Measurements from ENCODE around the gene ZNF385B.

The ZNF385B gene

DNA sequence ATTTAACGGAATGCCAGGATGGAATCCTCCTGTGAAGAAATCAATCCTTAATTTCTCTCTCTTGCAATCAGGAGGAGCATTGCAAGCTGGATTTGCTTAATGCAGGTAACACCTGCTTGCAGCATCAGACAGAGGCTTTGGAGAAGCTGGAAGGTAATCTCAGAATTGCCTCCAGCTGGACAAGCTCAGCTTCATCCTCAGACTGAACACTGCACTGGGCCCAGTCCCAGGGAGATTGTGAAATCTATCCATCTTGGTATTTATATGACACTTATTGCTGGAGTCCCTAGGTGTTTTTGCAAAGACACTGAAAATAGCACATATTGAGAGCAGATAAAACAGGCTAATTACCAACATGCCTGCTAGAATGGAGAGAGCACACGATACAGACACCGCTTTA is 417.4 kb downstream of the ZNF385B start:
- no peak for DNase-seq (ENCODE audit: low spot score in 2 of 2)
- Mint-ChIP-seq H3K36me3 (ENCODE audit: insufficient read depth) (no peaks in the 10 kb centered on the region), H3K27ac (ENCODE audit: low read depth) (no peak overlapping the region)

DNA sequence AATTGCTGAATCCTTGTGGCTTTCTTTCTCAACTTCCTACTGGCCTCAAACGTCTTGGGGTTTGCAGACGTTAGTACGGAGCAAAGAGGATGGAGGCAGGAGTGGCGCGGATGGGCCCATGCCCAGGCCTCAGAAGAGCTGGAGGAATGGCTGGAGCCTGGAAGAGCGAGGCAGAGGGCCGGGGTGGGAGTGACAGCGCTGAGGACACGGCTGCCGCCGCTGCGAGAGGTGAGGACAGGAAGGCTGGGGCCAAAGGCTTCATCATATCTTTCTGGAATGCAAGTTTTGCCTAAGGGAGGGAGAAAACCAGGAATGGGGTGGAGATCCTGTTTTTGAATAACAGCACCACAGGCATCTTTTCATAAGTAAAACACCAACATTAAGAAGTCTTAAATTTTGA is 418.2 kb downstream of the ZNF385B start:
- H3K4me3 Mint-ChIP-seq = no peak overlapping the region
- H3K27me3 Mint-ChIP-seq = no peaks in the 10 kb centered on the region
- no peaks in the 10 kb centered on the region for H3K36me3 Mint-ChIP-seq (ENCODE audit: insufficient read depth)
- ATAC-seq (replicated peaks; ENCODE audit: extremely low read depth, poor library complexity, severe bottlenecking) = no peak
- H3K27ac Mint-ChIP-seq (ENCODE audit: low read depth) = no peak overlapping the region
- DNase-seq (ENCODE audit: low spot score in 2 of 2) = no peak
- H3K4me1 Mint-ChIP-seq = no peaks in the 10 kb centered on the region
- H3K9me3 Mint-ChIP-seq = no peaks in the 10 kb centered on the region

More for the DNA sequence above, 417.4 kb downstream of the ZNF385B start:
- H3K4me1 Mint-ChIP-seq = no peaks in the 10 kb centered on the region
- H3K27me3 Mint-ChIP-seq = no peaks in the 10 kb centered on the region
- no peak for ATAC-seq (replicated peaks; ENCODE audit: extremely low read depth, poor library complexity, severe bottlenecking)
- peaks cover 4% of the 10 kb centered on the region for H3K9me3 Mint-ChIP-seq
- no peak overlapping the region for H3K4me3 Mint-ChIP-seq

DNA sequence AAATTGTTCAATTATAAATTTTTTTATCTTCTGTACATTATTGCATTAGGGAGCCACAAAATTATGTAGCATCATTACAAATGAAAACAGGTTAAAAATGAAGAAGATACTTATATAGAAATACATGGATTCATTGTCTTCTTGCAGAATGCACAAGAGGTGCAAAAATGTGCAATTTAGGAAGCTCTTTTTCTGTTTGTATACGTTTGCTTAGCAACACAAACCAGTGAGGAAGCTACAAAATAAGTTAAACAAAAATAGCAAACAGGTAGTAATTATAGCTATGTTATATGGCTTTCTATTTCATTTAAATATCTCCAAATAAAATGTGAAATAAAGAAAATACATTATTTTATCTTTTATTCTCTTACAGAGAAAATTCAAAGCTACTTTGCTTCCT is 419.2 kb downstream of the ZNF385B start:
- Mint-ChIP-seq H3K4me1 (no peaks in the 10 kb centered on the region), H3K9me3 (no peaks in the 10 kb centered on the region), H3K36me3 (ENCODE audit: insufficient read depth) (no peaks in the 10 kb centered on the region), H3K27me3 (no peaks in the 10 kb centered on the region), H3K4me3 (no peak overlapping the region), H3K27ac (ENCODE audit: low read depth) (no peak overlapping the region)
- DNase-seq (ENCODE audit: low spot score in 2 of 2) (no peak), ATAC-seq (replicated peaks; ENCODE audit: extremely low read depth, poor library complexity, severe bottlenecking) (no peak)

DNA sequence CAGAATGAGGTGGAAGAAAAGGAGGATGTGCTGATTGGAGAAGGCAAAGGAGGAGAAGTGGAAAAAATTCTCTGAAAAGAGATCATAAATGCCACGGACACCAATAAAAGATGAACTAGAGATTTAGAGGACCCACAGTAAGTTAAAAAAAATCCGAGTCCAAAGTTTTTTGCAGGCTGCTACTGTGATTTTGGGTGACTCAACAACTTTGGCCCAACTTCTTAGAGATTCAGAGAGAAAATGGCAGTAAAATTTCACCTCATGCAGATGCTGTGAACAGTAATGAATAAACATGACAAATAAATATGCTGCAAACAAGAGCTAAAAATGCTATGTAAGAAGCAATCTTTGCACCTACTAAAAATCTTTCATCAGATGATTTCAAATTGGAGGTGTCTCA is 419.9 kb downstream of the ZNF385B start:
- ATAC-seq (replicated peaks; ENCODE audit: extremely low read depth, poor library complexity, severe bottlenecking) = no peak
- H3K9me3 Mint-ChIP-seq = no peaks in the 10 kb centered on the region
- H3K27ac Mint-ChIP-seq (ENCODE audit: low read depth) = no peak overlapping the region
- no peaks in the 10 kb centered on the region for H3K27me3 Mint-ChIP-seq
- no peak overlapping the region for H3K4me3 Mint-ChIP-seq
- DNase-seq (ENCODE audit: low spot score in 2 of 2) = no peak
- no peaks in the 10 kb centered on the region for H3K36me3 Mint-ChIP-seq (ENCODE audit: insufficient read depth)
- no peaks in the 10 kb centered on the region for H3K4me1 Mint-ChIP-seq

DNA sequence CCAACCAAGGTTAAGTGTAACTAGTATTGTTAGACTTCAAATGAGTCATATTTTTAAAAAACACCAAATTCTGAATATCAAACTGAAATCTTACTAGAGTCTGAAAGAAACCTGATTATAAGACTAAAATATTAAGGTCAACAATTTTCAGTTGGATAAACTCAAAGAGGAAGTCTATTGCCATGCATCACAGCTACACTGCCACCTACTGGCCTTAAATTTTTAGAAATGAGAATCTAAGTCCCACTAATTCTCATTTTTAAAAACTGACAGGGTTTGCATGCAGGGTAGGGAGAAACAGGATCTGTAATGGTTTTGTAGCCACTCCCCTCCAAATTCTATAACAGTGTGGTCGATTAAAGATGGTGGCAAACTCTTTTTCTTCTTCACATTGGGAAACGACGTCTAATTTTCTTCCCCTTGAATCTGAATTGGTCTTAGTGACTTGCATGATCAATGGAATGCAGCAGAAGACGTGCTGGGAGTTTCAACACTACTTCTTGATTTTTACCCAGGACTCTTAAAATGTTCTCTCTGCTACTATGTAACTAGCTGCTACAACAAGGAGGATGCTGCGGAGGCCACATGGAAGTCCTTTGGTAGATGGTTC is 420.7 kb downstream of the ZNF385B start:
- ATAC-seq (replicated peaks; ENCODE audit: extremely low read depth, poor library complexity, severe bottlenecking) (no peak), DNase-seq (ENCODE audit: low spot score in 2 of 2) (no peak)
- Mint-ChIP-seq H3K27me3 (no peaks in the 10 kb centered on the region), H3K4me3 (no peak overlapping the region), H3K9me3 (no peaks in the 10 kb centered on the region), H3K27ac (ENCODE audit: low read depth) (no peak overlapping the region), H3K4me1 (no peaks in the 10 kb centered on the region), H3K36me3 (ENCODE audit: insufficient read depth) (no peaks in the 10 kb centered on the region)

DNA sequence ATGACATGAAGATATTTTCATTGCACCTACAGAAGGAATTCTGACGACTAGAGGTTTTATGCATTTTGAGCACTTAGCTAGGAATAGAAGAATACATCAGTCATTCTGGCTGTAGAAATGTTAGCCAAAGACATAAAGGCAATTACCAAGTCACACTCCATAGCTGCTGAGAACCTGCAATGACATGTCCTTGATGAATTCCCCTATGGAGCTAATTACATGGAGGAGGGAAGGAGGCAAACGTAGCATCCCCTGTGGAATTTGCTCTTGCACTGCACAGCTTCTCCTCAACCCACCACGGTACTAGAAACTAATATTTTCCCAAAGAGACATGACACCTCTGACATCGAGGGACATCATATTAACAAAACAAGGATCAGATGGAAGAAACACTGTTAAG is 422.8 kb downstream of the ZNF385B start:
- H3K27ac Mint-ChIP-seq (ENCODE audit: low read depth) = no peak overlapping the region
- peaks cover 2% of the 10 kb centered on the region for H3K36me3 Mint-ChIP-seq (ENCODE audit: insufficient read depth)
- no peaks in the 10 kb centered on the region for H3K27me3 Mint-ChIP-seq
- ATAC-seq (replicated peaks; ENCODE audit: extremely low read depth, poor library complexity, severe bottlenecking) = no peak
- H3K9me3 Mint-ChIP-seq = no peaks in the 10 kb centered on the region
- H3K4me1 Mint-ChIP-seq = no peaks in the 10 kb centered on the region
- H3K4me3 Mint-ChIP-seq = no peak overlapping the region
- no peak for DNase-seq (ENCODE audit: low spot score in 2 of 2)

DNA sequence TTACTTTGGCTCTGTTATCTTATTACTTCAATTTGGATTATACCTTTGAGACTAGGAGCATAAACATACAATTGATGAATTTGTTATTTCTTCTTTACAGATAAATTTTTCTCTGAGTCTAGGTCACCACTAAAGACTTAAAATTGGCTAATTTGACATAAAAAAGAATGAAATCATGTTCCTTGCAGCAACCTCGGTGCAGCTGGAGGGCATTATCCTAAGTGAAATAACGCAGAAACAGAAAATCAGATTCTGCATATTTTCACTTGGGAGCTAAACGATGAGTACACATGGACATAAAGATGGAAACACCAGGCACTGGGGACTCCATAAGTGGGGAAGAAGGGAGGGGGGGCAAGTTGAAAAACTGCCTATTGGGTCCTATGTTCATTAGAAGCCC is 424.0 kb downstream of the ZNF385B start:
- peaks cover 2% of the 10 kb centered on the region for H3K36me3 Mint-ChIP-seq (ENCODE audit: insufficient read depth)
- H3K4me3 Mint-ChIP-seq = no peak overlapping the region
- no peak for ATAC-seq (replicated peaks; ENCODE audit: extremely low read depth, poor library complexity, severe bottlenecking)
- H3K27me3 Mint-ChIP-seq = no peaks in the 10 kb centered on the region
- H3K9me3 Mint-ChIP-seq = peaks cover 2% of the 10 kb centered on the region
- DNase-seq (ENCODE audit: low spot score in 2 of 2) = no peak
- no peak overlapping the region for H3K27ac Mint-ChIP-seq (ENCODE audit: low read depth)
- H3K4me1 Mint-ChIP-seq = no peaks in the 10 kb centered on the region

DNA sequence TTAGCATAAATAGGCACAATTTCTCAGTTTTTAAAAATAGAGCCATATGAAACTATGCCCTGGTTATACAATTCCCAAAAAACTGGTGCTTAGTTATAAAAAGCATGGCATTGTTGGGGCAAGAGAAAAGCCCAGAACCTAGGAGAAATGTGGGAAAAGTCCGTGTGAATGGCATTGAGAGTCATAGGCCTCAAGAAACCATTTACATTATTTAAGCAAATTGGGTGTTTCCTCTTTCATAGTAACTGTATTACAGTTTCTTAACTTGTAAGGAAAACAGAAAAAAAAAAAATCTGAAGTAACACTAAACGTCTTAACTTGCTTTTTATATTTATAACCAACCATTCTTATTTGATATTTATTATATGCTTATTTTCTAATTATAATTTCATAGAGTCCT is 425.8 kb downstream of the ZNF385B start:
- H3K4me3 Mint-ChIP-seq = no peak overlapping the region
- no peaks in the 10 kb centered on the region for H3K27me3 Mint-ChIP-seq
- no peak for DNase-seq (ENCODE audit: low spot score in 2 of 2)
- H3K27ac Mint-ChIP-seq (ENCODE audit: low read depth) = no peak overlapping the region
- peaks cover 2% of the 10 kb centered on the region for H3K36me3 Mint-ChIP-seq (ENCODE audit: insufficient read depth)
- ATAC-seq (replicated peaks; ENCODE audit: extremely low read depth, poor library complexity, severe bottlenecking) = no peak
- peaks cover 5% of the 10 kb centered on the region for H3K9me3 Mint-ChIP-seq
- no peaks in the 10 kb centered on the region for H3K4me1 Mint-ChIP-seq

DNA sequence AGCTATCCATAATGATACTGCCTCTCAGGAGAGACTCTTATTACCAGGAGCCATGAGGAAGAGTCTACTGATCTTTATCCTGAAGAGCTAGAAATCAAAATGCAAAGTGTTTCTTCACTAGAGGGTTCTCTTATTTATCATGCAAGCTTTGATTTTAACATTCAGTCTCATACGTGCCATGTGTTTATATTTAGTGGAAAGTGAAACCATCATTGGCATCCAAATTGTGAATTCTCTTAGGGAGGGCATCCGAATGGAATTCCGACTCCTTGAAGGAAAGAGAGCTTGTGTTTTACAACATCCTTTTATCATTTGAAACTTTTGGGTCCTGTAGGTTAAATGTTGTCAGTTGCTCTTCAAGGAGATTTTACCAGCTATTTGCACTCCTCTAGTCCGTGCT is 426.4 kb downstream of the ZNF385B start:
- Mint-ChIP-seq H3K27ac (ENCODE audit: low read depth) (no peak overlapping the region), H3K27me3 (no peaks in the 10 kb centered on the region), H3K36me3 (ENCODE audit: insufficient read depth) (peaks cover 2% of the 10 kb centered on the region), H3K4me1 (no peaks in the 10 kb centered on the region), H3K9me3 (peaks cover 5% of the 10 kb centered on the region), H3K4me3 (no peak overlapping the region)
- no peak for DNase-seq (ENCODE audit: low spot score in 2 of 2)
- no peak for ATAC-seq (replicated peaks; ENCODE audit: extremely low read depth, poor library complexity, severe bottlenecking)

DNA sequence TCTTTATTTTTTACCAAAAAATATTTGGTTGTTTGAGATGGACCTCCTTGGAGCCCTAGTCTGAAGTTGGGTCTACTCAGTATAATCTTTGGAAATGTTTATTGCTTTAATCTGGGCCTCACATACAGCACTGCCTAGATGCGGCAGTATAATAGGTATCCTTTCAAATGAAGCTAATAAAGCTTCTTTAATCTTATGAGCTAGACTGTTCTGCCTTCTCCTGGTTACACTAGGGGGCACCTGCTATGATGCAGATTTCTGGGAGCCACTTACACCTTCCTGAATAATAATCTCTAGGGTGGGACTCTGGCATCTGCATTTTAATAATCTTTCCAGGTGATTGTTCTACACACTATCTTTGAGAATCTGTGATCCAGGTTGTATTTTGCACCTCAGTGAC is 427.1 kb downstream of the ZNF385B start:
- ATAC-seq (replicated peaks; ENCODE audit: extremely low read depth, poor library complexity, severe bottlenecking) (no peak), DNase-seq (ENCODE audit: low spot score in 2 of 2) (no peak)
- Mint-ChIP-seq H3K36me3 (ENCODE audit: insufficient read depth) (peaks cover 2% of the 10 kb centered on the region), H3K9me3 (peaks cover 5% of the 10 kb centered on the region), H3K4me1 (no peaks in the 10 kb centered on the region), H3K27me3 (peaks cover 3% of the 10 kb centered on the region), H3K27ac (ENCODE audit: low read depth) (no peak overlapping the region), H3K4me3 (no peak overlapping the region)

DNA sequence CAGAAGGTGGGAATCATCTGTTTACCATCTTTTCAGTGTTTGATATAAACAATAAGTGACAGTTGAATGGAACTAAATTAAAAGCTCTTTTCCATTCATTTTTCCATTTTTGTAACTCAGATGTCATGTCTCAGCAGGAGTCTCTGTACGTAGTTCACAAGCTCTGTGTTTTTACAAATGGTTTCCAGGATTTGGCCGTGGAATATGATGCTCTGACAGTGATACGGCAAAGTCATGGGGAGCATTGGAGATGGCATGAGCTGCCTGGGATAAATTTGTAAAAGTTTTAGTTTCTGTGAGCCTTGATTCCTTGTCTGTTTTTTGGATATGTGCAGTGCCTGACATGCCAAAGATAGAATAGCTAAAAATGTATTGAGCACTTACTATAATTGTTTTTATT is 428.7 kb downstream of the ZNF385B start:
- peaks cover 5% of the 10 kb centered on the region for H3K9me3 Mint-ChIP-seq
- H3K27me3 Mint-ChIP-seq = peaks cover 8% of the 10 kb centered on the region
- no peaks in the 10 kb centered on the region for H3K4me1 Mint-ChIP-seq
- no peak overlapping the region for H3K27ac Mint-ChIP-seq (ENCODE audit: low read depth)
- no peak for DNase-seq (ENCODE audit: low spot score in 2 of 2)
- ATAC-seq (replicated peaks; ENCODE audit: extremely low read depth, poor library complexity, severe bottlenecking) = no peak
- H3K36me3 Mint-ChIP-seq (ENCODE audit: insufficient read depth) = peaks cover 2% of the 10 kb centered on the region
- H3K4me3 Mint-ChIP-seq = no peak overlapping the region

DNA sequence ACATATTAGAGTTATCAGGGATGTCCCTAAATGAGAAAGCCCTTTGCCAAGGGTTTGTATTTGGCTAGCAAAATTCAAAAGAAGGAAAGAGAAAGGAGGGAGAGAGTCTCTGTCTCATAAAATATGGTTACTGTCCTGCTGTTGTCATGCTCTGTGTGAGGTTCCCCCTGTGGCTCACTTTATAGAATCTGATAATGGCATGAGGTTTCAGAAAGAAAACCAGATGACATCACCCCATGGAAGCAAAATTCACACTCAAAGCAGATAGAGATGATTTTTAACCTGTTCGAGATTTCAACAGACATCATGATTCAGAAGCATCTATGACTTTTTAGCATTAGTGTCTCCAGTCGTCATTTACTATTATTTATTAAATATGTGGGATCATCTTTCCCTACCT is 431.8 kb downstream of the ZNF385B start:
- no peak overlapping the region for H3K4me3 Mint-ChIP-seq
- peaks cover 2% of the 10 kb centered on the region for H3K36me3 Mint-ChIP-seq (ENCODE audit: insufficient read depth)
- no peak for ATAC-seq (replicated peaks; ENCODE audit: extremely low read depth, poor library complexity, severe bottlenecking)
- peaks cover 5% of the 10 kb centered on the region for H3K9me3 Mint-ChIP-seq
- H3K27ac Mint-ChIP-seq (ENCODE audit: low read depth) = no peak overlapping the region
- H3K27me3 Mint-ChIP-seq = peaks cover 8% of the 10 kb centered on the region
- no peak for DNase-seq (ENCODE audit: low spot score in 2 of 2)
- no peaks in the 10 kb centered on the region for H3K4me1 Mint-ChIP-seq

DNA sequence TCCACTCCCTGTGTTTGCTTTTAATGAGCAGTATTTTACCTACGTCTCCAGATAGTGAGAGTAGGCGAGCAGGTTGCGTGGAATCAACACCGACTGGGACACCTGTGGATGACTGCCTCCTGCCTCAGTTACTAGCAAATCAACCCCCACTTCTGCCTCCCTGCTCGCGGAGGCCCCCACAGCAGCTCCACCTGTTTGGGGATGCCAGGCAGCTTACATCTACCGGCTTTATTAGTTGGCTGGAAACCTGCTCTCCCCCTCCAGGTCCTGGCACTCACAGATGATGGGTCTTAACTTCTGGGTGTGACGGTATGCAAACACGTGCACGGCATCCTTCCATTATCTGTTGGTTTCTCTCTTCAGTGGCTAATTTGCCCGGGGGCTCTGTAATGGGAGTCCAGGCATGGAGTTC is 432.3 kb downstream of the ZNF385B start:
- ATAC-seq (replicated peaks; ENCODE audit: extremely low read depth, poor library complexity, severe bottlenecking) (no peak), DNase-seq (ENCODE audit: low spot score in 2 of 2) (no peak)
- Mint-ChIP-seq H3K27me3 (peaks cover 8% of the 10 kb centered on the region), H3K9me3 (peaks cover 5% of the 10 kb centered on the region), H3K36me3 (ENCODE audit: insufficient read depth) (peaks cover 2% of the 10 kb centered on the region), H3K4me1 (no peaks in the 10 kb centered on the region), H3K27ac (ENCODE audit: low read depth) (no peak overlapping the region), H3K4me3 (no peak overlapping the region)

DNA sequence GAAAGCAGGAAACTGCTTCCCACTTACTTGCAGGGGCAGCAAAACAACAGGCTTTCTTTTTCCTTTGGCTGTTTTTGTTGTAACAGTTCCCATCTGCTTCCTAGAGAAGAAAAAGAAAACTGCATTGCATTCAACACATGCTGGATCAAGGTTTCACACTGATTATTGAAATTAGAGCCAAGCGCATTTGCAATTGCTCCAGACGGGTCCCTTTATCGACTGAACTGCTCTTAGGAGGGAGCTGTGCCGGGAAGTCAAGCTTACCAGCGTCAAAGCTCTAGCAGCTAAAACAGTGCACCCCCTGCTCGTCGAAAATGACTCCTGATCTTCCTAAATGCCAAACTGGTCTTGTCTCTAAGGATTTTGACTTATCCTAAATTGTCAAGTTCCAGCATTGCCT is 432.8 kb downstream of the ZNF385B start:
- DNase-seq (ENCODE audit: low spot score in 2 of 2) (no peak), ATAC-seq (replicated peaks; ENCODE audit: extremely low read depth, poor library complexity, severe bottlenecking) (no peak)
- Mint-ChIP-seq H3K4me1 (no peaks in the 10 kb centered on the region), H3K27me3 (peaks cover 8% of the 10 kb centered on the region), H3K4me3 (no peak overlapping the region), H3K9me3 (peaks cover 5% of the 10 kb centered on the region), H3K27ac (ENCODE audit: low read depth) (no peak overlapping the region), H3K36me3 (ENCODE audit: insufficient read depth) (no peaks in the 10 kb centered on the region)

Measured in central memory CD8-positive, alpha-beta T cell (primary cell).